ENCODE measurements around the gene AMER1. TPM values are rescaled to one million over a fixed set of nuclear protein-coding genes. Genes with fewer than 3 reads are reported as not detected.

Gene AMER1
- total RNA-seq, 1 donor from 2014 or later, result 3.9 TPM

DNA sequence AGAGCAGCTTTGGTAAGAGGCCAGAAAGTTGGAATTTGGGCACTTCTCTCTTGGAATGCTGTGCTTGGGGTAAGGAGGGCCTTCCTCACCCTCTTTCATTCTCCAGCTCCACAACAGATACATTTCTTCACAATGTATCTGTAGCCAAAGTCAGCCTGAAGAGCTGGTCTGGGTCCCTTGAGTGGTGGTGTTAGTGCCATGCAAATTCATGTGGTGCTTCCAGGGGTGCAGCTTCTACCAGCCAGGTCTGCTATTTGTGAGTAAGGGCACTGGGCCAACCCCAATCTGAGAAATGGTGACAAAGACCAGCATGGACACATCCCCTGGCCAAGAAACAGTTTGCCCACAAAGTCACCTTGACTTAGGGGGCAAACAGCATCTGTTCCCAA lies 17.8 kb downstream of the AMER1 start:
- intact Hi-C loops (cut with DNase I), result no loop called here
- DNase-seq (ENCODE audit: low spot score), result peak; percentile 24

GRCh38 chrX:64186974-64187761 lies 18.3 kb downstream of the AMER1 start:
- peak; percentile 68 for DNase-seq (ENCODE audit: low spot score)

DNA sequence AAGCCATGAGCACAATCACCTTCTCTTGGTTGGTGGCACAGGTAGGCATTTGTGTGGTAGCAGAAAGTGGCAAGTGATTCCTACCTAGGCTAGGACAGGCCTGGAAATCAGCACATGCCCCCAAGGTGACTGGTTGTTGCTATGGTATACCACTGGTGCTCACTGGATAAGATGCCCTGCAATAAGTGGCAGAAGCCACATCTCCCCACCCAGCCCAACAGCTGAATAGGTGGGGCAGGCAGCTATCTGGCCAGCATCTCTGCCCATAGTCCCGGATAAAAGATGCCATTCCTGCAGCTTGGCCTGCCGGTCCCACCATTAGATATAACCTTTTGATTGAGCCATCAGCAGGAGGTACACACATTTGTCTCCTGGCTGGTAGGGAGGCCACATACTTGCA lies 21.1 kb downstream of the AMER1 start:
- peak; percentile 46 for DNase-seq (ENCODE audit: low spot score)
- intact Hi-C loops (cut with DNase I), result no loop called here

More at GRCh38 chrX:64186974-64187761, 18.3 kb downstream of the AMER1 start:
- intact Hi-C loops (cut with DNase I), result no loop called here

DNA sequence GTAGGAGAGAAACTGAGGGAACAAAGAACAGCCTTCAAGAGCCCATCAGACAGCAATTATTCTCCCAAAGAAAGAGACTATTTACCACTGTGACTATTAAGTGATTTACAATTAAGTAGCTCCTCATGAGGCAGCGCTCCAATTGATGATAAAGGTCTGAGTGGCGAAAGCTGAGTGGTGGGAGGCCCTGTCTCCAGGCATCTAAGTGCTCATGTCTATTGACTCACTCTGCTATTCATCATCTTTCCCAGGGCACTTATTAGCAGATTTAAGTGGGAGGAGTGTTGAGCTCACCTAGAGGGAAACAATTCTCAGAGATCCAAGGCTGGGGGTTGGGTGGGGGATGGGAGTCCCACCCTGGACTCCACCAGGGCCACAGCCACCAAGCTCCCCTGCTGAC lies 23.3 kb downstream of the AMER1 start:
- intact Hi-C loops (cut with DNase I), result no loop called here
- DNase-seq (ENCODE audit: low spot score), result peak; percentile 17

DNA sequence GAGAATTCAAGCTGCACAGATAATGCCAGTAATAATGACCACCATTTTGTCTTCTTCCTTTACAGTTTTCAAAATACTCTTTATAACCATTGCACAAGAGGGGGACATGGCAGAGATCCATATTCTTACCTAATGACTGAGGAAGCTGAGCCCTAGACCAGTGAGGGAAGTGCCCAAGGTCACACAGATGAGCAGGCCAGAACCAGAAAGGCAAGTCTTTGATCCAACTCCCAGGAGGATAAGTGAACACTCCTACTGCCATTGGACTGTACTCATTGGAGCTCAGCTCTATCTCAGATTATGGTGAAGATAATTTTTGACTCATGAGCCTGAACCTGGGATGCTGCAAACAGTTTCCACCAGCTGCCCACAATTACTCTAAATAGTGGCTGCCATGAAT lies 28.6 kb downstream of the AMER1 start:
- intact Hi-C loops (cut with DNase I), result no loop called here
- peak; percentile 26 for DNase-seq (ENCODE audit: low spot score)

GRCh38 chrX:64169988-64170387 lies 35.5 kb downstream of the AMER1 start:
- no peak for DNase-seq (ENCODE audit: low spot score)
- intact Hi-C loops (cut with DNase I), result no loop called here

DNA sequence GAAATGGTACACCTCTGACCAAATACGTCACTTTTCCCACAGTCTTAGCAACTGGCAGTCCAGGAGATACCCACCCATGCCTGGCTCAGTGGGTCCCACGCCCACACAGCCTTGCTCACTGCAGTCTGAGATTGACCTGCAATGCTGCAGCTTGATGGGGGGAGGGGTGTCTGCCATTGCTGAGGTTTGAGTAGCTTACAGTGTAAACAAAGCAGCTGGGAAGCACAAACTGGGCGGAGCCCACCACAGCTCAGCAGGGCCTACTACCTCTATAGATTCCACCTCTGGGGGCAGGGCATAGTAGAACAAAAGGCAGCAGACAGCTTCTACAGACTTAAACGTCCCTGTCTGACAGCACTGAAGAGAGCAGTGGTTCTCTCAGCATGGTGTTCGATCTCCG lies 52.7 kb downstream of the AMER1 start:
- intact Hi-C loops (cut with DNase I), result no loop called here
- no peak for DNase-seq (ENCODE audit: low spot score)

- no peak for DNase-seq (ENCODE audit: low spot score)
- intact Hi-C loops (cut with DNase I), result no loop called here
Measured at GRCh38 chrX:64151911-64152310, 53.6 kb downstream of the AMER1 start.

DNA sequence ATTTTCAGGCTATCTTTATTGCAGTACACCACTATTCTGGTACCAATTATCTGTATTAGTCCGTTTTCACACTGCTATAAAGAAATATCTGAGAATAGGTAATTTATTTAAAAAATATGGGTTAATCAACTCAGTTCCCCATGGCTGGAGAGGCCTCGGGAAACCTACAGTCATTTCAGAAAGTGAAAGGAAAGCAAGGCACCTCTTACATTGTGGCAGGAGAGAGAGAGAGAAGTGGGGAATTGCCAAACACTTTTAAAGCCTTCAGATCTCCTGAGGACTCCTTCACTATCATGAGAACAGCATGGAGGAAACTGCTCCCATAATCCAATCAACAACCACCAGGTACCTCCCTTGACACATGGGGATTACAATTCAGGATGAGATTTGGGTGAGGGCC lies 54.7 kb downstream of the AMER1 start:
- DNase-seq (ENCODE audit: low spot score), result no peak
- intact Hi-C loops (cut with DNase I), result no loop called here

Other genes with a start within 250 kb of the AMER1 start
- 4.1 TPM for gene ASB12, start 24.9 kb upstream of the AMER1 start, total RNA-seq
- 0.73 TPM for gene MTMR8, start 189.7 kb upstream of the AMER1 start, total RNA-seq